ENCODE data around the gene NRIP2. TPM values are rescaled to one million over a fixed set of nuclear protein-coding genes. Genes with fewer than 3 reads are reported as not detected.
"Not testable (repeated sequence)": the region's sequence is repeated elsewhere in the genome, so short reads cannot be mapped to it uniquely, and the experiment has no call there.

NRIP2 gene, protein sequence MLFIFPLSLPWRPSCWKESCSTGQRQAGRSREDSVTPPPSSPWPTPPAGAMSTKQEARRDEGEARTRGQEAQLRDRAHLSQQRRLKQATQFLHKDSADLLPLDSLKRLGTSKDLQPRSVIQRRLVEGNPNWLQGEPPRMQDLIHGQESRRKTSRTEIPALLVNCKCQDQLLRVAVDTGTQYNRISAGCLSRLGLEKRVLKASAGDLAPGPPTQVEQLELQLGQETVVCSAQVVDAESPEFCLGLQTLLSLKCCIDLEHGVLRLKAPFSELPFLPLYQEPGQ
- total RNA-seq: not detected

DNA sequence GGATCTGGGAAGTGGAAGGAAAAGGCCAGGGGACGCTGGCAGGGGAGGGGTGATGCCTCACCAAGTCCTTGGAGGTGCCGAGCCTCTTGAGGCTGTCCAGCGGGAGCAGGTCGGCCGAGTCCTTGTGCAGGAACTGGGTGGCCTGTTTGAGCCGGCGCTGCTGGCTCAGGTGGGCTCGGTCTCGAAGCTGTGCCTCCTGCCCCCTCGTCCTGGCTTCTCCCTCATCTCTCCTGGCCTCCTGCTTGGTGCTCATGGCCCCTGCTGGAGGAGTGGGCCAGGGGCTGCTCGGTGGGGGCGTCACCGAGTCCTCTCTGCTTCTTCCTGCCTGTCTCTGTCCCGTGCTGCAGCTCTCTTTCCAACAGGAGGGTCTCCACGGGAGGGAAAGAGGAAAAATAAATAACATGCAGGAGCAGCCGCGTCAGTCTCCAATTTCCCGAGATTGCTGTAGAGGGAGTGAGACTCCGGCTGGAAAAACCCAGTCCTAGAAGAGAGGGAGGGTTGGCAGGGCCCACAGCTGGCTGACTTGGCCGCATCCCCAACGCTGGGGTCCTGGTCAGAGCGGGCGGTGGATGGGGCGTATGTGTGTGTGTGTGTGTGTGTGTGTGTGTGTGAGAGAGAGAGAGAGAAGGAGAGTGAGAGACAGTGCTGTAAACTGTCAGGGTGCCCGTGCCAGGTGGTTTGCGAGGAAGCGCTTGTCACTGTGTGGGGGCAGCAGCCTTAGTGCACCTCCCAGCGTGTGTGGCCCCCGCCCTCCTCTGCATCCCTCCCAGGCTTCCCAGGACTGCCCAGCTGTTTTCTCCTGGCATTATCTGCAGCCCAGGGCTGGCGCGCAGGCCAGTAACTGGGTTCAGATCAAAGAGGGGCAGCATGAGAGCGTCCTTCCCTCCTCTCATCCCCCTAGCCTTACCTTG lies at the start of gene NRIP2:
NRIP2 (minus strand) TSS at position 455 of the 911 bp plus-strand sequence; CDS start at position 403, 52 bp downstream.
- ChIA-PET CTCF (interaction anchor here (0.6 kb wide), 1 partner anchor 51 kb away, joined by 6 read pairs; no protein-coding TSS in a partner anchor), POLR2A (no interaction called here)

DNA sequence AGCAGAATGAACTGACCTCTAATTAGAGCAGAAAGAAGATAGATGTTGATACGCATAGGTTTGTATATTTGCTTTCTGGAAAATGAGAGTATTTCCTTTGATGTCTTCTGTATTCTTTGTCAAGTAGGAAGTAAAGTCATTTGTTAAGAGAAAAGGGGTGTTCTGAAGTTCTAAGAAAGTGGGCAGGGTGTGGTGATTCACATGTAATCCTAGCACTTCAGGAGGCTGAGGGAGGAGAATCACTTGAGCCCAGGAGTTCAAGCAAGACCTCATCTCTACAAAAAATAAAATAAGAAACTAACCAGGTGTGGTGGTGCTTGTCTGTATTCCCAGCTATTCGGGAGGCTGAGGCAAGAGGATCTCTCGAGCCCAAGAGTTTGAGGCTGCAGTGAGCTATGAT lies 45.0 kb upstream of the NRIP2 start:
- POLR2A ChIA-PET: interaction anchor here (0.7 kb wide), 1 partner anchor 1618 kb away, joined by 3 read pairs; no protein-coding TSS in a partner anchor
- CTCF ChIA-PET: interaction anchor here (0.9 kb wide), 1 partner anchor 15 kb away, joined by 3 read pairs; no protein-coding TSS in a partner anchor

DNA sequence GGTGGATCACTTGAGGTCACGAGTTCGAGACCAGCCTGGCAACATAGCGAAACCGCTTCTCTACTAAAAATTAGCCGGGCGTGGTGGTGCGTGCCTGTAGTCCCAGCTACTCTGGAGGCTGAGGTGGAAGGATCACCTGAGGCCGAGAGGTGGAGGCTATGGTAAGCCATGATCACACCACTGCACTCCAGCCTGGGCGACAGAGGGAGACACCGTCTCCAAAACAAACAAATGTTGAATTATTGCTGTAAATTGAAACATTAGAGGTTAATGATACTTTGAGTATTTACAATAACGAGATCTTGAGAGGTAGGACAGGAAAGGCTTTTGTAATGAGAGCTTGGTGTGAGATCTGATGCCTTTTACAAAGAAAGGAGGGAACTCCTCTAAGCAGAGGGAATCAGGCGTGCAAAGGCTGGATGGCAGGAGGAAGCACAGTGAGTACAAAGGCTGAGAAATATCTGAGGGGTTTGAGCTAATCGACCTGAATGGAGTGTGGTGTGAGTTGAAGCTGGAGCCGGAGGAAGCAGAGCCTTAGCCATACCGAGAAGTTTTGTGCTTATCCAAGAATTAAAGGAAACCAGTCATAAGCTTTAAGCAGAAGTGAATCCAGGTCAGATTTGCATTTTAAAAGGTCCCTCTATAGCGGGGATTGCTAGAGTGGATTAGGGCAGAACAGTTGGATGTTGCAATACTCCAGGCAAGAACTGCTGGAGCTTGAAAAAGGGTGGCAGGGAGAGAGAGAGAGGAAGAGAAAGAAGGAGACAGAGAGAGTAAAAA lies 43.3 kb upstream of the NRIP2 start:
- POLR2A ChIA-PET: interaction anchor here (0.6 to 2.4 kb wide), 2 partner anchors 12 to 44 kb away, joined by 4 to 20 read pairs; partner anchors contain the start of gene TULP3
- CTCF ChIA-PET: interaction anchor here (0.9 kb wide), 1 partner anchor 65 kb away, joined by 3 read pairs; the partner anchor contains the start of gene ITFG2

DNA sequence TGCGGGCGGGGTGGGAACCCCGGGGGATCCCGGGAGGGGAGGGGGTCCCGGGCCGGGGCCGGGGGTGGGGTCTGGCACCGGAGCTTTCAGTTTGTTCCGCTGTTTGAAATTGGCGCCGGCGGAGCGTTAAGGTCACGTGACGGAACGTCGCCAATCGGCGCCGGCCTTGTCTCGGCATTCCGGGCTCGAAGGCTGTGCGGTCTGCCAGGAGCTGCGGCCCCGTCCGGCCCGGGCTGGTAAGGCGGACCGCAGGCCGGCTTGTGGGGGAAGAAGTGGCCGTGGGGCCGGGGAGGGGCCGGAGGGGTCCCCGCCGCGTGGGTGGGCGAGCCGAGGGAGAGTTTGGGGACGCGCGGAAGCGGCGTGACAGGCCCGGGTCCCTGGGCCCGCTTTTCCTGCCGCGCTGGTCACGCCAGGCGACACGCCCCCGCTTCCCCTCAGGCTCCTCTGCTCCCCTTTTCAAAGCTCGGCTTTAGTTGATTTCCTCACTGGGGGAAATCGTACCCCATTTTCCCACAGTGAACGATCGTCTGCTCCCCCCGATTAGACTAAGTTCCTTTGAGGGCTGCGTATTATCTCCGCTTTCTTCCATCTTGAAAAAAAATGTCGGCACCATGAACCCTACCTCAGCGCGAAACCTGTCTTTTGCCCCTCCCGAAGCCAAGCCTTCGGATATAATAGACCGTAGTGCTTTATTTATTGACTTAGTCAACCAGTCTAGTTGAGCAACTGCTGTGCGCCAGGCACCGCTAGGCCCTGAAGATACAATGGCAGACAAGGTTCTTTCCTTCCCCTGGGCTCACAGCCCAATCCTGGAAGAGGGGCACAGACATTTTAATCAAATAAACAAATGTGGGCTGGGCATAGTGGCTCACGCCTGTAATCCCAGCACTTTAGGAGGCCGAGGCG lies 42.5 kb upstream of the NRIP2 start, which contains the start of the genes FOXM1 and RHNO1:
FOXM1 (minus strand) TSS at position 128 of the 906 bp plus-strand sequence. CDS start 2,696 bp downstream, outside the sequence.
RHNO1 (plus strand) TSS at position 177 of the 906 bp plus-strand sequence. CDS start 8,144 bp downstream, outside the sequence.
- ChIA-PET POLR2A (interaction anchor here (0.6 to 2.4 kb wide), 7 partner anchors 8 to 82 kb away, joined by 3 to 20 read pairs (median 4); partner anchors contain the start of genes FKBP4 and TULP3), CTCF (interaction anchor here (0.9 to 1.0 kb wide), 2 partner anchors 9 to 72 kb away, joined by 3 to 4 read pairs; no protein-coding TSS in a partner anchor)

DNA sequence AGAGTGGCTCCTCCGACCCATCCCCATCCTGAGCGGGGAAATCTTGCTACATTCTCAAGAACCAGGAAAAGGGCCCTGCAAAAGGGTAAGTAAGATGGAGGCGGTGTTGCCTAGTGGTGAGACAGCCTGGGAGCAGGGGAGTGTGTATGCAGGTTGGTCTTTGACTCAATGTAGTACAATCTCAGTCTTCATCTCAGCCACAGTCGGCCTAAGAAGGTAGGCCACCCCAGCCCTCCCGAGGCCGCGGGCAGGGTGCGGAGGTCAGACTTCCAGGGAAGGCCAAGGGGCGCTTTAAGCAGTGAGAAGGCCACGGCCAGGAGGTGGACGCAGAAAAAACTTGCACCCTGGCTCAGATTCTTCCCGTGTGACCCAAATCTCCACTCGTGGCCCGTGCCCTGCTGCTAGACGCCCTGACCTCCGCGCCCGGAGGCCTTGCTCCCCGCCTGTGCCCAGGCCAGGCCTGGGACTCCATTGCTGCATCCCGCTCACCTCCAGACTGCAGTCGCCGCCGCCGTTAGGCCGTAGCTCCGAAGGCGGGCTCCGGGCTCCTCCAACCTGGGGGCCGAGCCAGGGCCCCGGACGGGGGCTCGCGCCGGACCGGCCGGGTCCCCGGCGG lies 41.7 kb upstream of the NRIP2 start:
- ChIA-PET CTCF (interaction anchor here (0.9 to 1.0 kb wide), 2 partner anchors 8 to 73 kb away, joined by 3 to 4 read pairs; no protein-coding TSS in a partner anchor), POLR2A (interaction anchor here (0.6 to 2.4 kb wide), 7 partner anchors 8 to 81 kb away, joined by 3 to 20 read pairs (median 4); partner anchors contain the start of genes FKBP4 and TULP3)

DNA sequence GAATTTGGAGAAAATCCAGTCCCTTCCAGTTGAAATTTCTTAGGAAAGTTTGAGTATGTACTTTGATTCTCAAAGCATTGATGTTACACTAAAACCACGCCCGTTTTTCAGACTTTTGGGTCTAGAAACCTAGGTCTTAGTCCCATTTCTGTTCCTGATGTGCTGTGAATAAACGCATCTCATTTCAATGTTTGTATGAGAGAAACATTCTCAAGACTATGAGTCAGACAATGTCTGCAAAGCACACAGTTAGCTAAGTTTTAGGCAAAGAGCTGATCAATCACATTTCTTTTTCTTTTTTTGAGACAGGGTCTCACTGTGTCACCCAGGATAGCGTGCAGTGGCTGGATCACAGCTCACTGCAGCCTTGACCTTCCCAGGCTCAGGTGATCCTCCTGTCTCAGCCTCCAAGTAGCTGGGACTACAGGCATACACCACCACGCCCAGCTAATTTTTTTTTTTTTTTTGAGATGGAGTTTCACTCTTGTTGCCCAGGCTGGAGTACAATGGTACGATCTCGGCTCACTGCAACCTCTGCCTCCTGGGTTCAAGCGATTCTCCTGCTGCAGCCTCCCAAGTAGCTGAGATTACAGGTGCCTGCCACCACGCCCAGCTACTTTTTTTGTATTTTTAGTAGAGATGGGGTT lies 34.3 kb upstream of the NRIP2 start:
- ChIA-PET CTCF (interaction anchor here (1.0 kb wide), 2 partner anchors 19 to 58 kb away, joined by 3 read pairs; no protein-coding TSS in a partner anchor), POLR2A (interaction anchor here (0.6 to 0.7 kb wide), 2 partner anchors 22 to 474 kb away, joined by 4 to 5 read pairs; no protein-coding TSS in a partner anchor)

DNA sequence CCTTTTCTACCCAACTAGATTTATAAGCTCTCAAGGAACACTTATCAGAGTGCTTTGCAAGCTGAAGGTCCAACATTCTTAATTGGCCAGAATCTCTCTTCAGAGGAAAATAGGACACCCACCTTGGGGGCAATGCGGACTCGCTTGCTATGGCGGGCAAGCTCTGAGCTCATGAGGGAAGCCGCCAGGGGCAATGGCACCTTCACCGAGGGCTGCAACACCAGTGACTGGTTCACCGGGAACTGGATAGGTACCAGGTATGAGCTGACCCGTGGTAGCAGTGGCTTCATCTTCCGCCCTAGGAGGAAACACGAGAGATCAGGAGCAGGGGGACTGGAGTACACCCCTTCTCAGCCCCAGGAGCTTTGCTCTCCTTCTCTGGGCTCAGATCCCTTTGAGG lies 29.4 kb upstream of the NRIP2 start:
- CTCF ChIA-PET: interaction anchor here (1.2 kb wide), 1 partner anchor 16 kb away, joined by 3 read pairs; no protein-coding TSS in a partner anchor
- POLR2A ChIA-PET: no interaction called here

DNA sequence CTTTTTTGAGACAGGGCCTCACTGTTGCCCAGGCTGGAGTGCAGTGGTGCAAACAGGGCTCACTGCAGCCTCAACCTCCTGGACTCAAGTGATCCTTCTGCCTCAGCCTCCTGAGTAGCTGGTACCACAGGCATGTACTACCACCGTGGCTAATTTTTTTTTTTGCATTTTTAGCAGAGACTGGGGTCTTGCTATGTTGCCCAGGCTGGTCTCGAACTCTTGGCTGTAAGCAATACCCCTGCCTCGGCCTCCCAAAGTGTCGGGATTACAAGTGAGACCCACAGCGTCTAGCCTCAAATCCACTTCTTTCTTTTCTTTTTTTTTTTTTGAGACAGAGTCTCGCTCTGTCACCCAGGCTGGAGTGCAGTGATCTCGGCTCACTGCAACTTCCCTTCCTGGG lies 28.6 kb upstream of the NRIP2 start:
- CTCF ChIA-PET: not testable (repeated sequence)

DNA sequence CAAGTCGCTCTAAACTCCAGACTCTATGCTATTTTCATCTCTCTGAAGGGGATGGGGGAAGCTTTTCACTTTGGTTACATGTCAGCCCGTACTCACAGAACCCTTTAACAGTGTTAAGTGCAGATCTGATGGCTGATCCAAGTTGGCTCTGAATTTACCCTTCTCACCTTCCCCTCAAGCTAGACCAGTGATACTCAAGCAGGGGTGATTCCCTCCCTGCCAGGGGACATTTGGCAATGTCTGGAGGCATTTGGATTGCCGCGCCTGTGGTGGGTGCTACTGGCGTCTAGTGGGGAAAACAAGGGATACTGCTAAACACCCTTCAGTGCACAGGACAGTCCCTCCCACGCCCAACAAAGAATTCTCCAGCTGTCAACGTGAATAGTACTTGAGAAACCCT lies 28.0 kb upstream of the NRIP2 start:
- CTCF ChIA-PET: no interaction called here
- POLR2A ChIA-PET: no interaction called here

More for the DNA sequence above, 28.6 kb upstream of the NRIP2 start:
- POLR2A ChIA-PET: not testable (repeated sequence)

DNA sequence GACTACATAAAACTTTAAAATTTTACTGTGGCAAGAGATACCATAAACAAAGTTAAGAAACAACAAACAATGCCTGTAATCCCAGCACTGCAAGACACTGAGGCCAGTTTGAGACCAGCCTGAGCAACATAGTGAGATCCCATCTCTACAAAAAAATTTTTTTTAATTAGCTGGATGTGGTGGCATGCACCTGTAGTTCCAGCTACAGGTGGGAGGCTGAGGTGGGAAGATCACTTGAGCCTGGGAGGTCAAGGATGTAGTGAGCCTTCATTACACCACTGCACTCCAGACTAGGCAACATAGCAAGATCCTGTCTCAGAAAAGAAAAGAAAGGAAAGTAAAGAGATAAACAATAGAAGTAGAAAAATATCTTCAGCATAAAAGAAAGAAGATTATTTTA lies 25.3 kb upstream of the NRIP2 start:
- CTCF ChIA-PET: no interaction called here
- POLR2A ChIA-PET: no interaction called here

DNA sequence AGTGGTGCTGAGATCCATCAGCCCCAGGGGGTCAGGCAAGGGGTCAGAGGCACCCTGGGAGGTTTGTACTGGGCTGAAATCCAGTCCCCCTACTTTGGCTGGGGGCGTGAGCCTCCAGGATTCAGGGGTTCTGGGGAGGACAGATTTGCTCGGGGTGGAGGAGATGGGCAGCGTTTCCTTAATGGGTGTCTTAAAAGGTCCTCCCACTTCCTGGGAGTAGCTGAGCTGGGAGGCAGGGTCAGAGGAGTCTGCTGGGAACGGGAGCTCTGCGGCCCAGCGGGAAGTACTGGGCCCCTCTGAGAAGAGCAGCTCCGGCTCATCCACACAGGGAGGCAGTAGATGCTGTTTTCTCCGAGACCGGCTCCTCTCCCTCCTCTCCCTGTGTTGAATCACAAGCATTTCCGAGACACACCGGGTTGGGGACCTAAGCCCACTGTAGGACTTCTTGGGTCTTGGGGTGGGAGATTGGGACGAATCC lies 24.1 kb upstream of the NRIP2 start:
- ChIA-PET POLR2A (no interaction called here), CTCF (no interaction called here)

DNA sequence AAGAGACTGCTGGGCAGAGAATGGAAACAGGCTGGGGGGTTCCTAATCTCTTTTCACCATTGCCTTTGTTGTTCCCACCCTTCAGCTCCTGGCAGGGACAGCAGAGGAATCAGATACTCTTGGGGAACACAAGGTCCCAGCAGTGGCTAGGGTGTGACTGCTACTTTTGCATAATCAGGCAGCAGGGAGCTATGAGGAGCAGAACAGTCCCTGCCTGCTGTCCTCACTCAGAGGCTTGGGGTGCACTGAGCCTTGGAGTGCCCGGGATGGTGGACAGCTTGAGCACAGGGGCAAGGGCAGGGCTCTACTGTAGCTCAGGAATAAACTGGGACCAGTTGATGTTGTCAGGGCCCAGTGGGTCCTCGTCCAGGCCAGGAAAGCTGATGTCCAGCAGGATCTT lies 23.5 kb upstream of the NRIP2 start:
- CTCF ChIA-PET: no interaction called here
- POLR2A ChIA-PET: no interaction called here

DNA sequence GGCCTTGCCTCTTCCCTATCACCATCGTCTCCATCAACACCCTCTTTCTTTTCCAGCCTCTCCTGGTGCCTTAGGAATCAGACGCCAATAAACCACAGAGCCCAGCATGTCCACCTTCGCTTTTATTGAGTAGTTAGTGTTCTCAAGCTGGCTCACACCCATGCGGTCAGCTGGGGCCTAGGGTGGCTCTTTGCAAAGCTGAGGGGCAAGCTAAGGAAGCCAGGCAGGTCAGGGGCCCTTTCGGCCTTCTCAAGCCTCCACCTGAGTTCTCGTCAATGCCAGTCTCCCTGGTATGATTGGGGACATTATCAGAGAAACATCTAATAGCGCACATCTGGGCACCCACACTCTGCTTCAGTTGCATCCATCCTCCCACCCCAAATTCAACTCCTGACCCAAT lies 22.7 kb upstream of the NRIP2 start:
- CTCF ChIA-PET: interaction anchor here (0.8 kb wide), 1 partner anchor 10 kb away, joined by 3 read pairs; no protein-coding TSS in a partner anchor
- POLR2A ChIA-PET: no interaction called here

DNA sequence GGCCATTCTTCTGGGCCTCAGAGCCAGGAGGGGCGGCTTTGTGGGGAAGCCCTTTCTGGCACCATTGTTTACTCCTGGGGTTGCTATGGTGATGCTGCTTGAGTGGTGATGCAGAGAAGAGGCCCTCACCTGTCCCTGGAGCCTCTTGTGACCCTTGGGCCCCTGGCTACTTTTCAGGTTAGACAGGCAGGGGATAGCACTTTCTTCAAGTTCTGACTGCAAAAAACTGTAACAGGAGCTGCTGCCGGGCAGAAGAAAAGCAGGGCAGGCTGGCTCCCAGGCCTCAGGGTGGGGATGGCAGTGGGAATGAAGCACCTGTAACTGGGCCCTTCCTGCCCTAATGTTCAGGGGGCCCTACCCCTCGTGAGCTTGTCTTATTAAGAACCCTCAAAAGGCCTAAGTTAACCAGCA lies 22.2 kb upstream of the NRIP2 start, which contains the start of gene TEX52:
TEX52 (minus strand) TSS at position 19 of the 411 bp plus-strand sequence; CDS start at position 6, 13 bp downstream.
- ChIA-PET CTCF (interaction anchor here (0.6 to 0.8 kb wide), 2 partner anchors 11 to 1833 kb away, joined by 3 to 4 read pairs; no protein-coding TSS in a partner anchor), POLR2A (interaction anchor here (0.6 kb wide), 1 partner anchor 11 kb away, joined by 9 read pairs; no protein-coding TSS in a partner anchor)

DNA sequence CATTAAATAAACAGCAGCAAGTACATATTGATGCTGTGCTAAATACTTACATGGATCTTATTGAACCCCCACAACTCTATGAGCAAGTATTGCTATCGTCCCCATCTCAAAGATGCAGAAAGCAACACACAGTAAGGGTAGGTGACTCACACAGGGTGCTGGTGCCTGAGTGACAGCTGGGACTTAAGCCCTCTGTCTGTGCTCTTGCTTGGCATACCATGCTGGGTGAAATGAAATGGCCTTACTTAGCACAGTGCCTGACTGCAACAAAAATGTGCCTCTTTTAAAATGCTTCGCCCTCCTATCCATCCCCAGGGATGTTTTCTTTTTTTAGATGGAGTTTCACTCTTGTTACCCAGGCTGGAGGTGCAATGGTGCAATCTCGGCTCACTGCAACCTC lies 21.2 kb upstream of the NRIP2 start:
- CTCF ChIA-PET: interaction anchor here (0.8 kb wide), 1 partner anchor 10 kb away, joined by 3 read pairs; no protein-coding TSS in a partner anchor

DNA sequence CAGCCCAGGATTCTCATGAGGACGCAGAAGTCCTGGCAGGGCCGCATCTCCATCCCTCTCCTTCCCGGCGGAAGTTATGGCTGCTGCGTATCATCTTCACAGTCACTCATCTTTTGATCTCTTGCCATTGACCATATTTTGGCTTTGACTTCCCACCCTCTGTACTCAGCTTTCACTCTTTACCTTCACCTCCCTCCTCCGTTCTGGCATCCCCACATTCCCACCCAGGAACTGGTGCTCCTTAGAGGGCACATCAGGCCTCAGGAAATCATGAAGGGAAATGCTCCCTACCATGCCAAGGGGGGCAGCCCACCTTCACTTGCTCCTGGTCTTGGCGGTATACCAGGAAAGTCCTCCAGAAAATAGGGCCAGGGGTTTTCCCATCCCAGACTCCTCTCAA lies 20.7 kb upstream of the NRIP2 start:
- CTCF ChIA-PET: interaction anchor here (0.8 kb wide), 1 partner anchor 10 kb away, joined by 3 read pairs; no protein-coding TSS in a partner anchor
- POLR2A ChIA-PET: no interaction called here

More for the DNA sequence above, 21.2 kb upstream of the NRIP2 start:
- POLR2A ChIA-PET: no interaction called here

All from activated CD8-positive, alpha-beta memory T cell treated with anti-CD3 and anti-CD28 coated beads for 36 hours (primary cell).